ENCODE measurements around the gene AGBL5.
A peak's percentile ranks its signal among the peaks of the same experiment; 100 is the strongest.

AGBL5 gene

DNA sequence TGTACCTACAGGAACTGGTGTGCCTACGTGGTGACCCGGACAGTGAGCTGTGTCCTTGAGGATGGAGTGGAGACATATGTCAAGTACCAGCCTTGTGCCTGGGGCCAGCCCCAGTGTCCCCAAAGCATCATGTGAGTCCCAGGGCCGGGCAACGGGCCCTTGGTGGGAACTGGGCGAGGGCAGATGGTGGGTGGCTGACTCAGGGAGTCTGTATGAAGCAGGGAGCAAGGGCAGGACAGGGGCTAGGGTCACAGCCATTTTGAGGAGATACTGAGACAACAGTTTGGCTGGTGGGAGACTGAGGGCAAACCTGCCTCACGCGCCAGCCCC is 28.6 kb downstream of the AGBL5 start:
- no peak for DNase-seq

DNA sequence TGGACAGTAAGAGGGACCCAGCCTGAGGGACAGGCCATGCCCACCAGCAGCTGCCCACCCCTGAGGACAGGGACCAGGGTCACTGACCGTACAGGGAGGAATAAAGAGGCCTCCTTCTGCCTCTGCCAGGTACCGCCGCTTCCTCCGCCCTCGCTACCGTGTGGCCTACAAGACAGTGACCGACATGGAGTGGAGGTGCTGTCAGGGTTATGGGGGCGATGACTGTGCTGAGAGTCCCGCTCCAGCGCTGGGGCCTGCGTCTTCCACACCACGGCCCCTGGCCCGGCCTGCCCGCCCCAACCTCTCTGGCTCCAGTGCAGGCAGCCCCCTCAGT is 29.1 kb downstream of the AGBL5 start:
- DNase-seq: no peak

- DNase-seq: no peak
These were observed 30.7 kb downstream of the AGBL5 start for GRCh38 chr2:27081984-27082772.

- no peak for DNase-seq
These were observed 31.4 kb downstream of the AGBL5 start for GRCh38 chr2:27082773-27083409.

GRCh38 chr2:27083410-27084296 is 32.2 kb downstream of the AGBL5 start:
- DNase-seq: no peak

- DNase-seq: no peak
These were observed 33.0 kb downstream of the AGBL5 start for GRCh38 chr2:27084297-27085061.

DNA sequence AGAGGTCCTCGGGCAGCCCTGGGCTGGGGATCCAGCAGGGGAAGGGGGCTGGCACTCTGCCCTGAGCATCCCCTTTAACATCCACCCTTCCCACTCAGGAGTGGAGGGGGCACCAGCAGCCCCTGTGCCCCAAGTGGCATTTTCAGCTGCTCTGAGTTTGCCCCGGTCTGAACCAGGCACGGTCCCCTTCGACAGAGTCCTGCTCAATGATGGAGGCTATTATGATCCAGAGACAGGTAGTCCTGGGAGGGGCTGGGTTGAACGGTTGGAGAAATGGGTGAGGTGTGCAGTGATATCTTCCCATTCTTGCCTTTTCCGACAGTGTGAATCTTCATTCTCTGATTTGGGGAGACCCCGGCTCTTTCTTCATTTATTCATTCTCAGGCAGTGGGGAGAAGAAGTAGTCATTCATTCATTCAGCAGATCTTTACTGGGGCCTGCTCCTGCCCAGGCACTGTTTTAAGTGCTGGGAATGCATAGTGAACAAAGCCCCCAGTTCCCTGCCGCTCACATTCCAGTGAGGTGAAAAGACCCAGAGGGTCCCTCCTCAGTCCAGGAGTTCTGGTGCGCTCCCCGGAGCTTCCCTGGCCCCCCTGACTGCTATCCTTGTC is 33.7 kb downstream of the AGBL5 start:
- no peak for DNase-seq

DNA sequence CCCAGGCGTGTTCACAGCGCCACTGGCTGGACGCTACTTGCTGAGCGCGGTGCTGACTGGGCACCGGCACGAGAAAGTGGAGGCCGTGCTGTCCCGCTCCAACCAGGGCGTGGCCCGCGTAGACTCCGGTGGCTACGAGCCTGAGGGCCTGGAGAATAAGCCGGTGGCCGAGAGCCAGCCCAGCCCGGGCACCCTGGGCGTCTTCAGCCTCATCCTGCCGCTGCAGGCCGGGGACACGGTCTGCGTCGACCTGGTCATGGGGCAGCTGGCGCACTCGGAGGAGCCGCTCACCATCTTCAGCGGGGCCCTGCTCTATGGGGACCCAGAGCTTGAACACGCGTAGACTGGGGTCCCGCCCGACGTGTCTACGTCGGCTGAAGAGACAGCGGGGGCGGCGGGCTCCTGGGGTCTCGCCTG is 34.2 kb downstream of the AGBL5 start:
- peak; percentile 64 for DNase-seq

DNA sequence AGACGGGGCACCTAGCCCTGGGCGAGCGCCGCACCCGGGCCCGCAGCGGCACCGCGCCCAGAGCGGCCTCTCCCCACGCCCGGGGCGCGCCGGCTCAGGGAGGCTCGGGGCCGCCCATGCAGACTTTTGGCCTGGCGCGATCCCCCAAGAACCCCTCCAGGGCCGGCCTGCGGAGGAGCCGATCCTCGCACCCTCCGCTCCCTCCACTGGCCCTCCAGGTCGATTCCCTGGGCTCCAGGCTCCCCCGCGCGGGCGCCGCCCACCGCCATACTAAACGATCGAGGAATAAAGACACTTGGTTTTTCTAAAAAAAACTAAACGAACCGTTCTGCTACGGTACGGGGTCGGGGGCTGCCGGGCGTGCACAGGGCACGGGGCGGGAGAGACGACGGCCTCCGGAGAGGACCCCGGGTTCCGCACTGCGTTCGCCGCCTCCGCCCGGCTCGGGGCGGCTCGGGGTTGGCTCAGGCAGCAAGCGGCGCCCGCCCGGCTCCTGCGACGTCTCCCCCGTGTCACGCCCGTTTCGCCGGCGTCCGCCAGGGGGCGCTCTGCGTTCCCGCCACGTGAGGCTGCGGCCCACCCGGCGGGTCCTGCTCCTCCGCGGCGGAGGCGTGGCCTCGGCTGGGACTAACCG is 34.7 kb downstream of the AGBL5 start:
- DNase-seq: peak; percentile 95

- no peak for DNase-seq
These were observed 35.5 kb downstream of the AGBL5 start, which contains the start of gene KHK for GRCh38 chr2:27086724-27087593. Gene KHK (plus strand): TSS chr2:27086772. CDS start chr2:27087260, 488 bp downstream.

- DNase-seq: no peak
These were observed 36.4 kb downstream of the AGBL5 start for GRCh38 chr2:27087823-27088410.

DNA sequence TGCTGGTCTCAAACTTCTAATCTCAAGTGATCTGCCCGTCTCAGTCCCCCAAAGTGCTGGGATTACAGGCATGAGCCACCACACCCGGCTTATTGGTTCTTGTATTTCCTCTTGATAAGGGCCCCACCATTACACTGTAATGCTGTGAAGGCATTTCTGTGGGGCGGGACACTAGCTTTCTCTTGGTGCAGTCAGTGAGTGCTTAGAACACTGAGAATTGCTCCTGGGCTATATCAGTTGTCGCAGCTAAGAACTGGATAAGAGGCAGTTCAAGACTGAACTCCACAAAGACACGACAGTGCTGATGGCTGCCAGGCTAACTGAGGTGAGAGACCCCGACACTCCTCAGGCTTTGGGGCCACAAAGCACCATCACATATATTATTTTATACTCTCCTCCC is 37.2 kb downstream of the AGBL5 start:
- no peak for DNase-seq

- DNase-seq: no peak
These were observed 37.9 kb downstream of the AGBL5 start for GRCh38 chr2:27089111-27089954.

DNA sequence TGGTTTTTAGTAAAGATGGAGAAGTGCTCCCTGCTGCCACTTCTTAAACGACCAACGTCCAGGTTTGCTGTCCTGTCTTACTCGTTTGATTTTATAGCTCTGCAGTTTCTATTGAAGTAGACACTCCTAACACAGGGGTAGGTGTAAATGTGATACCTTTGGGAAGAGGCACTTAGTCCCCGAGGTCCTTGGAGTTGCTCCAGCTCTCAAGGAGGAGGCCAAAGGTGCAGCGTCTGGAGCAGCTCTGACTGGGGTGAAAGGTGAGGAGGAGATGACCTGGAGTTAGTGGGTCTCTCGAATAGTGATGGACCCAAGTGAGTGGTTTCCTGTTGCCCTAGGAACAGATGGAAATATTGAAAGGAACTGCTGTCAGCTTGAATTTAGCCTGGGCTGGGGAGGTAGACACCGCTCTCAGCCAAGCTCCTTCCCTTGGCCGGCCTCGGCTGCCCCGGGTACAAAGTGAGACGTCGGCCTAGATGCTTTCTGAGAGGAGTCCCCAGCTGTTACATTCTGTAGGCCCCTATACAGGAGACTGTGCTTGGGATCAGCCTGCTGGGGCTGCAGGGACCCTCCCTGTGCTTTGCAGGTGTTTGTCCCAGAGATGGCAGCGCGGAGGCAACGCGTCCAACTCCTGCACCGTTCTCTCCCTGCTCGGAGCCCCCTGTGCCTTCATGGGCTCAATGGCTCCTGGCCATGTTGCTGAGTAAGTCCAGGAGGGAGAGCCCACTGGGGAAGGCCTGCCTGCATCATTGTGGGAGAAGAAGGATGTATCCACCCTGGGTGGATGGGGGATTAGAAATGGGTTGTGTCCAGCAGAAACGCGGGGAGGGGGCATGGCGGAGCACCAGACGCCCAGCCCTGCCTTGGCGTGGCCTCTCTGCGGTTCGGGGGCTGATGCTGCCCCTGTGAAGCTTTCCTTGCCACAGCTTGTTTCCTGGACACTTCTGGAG is 40.6 kb downstream of the AGBL5 start:
- DNase-seq: no peak

- no peak for DNase-seq
These were observed 41.4 kb downstream of the AGBL5 start for GRCh38 chr2:27092696-27093429.

DNA sequence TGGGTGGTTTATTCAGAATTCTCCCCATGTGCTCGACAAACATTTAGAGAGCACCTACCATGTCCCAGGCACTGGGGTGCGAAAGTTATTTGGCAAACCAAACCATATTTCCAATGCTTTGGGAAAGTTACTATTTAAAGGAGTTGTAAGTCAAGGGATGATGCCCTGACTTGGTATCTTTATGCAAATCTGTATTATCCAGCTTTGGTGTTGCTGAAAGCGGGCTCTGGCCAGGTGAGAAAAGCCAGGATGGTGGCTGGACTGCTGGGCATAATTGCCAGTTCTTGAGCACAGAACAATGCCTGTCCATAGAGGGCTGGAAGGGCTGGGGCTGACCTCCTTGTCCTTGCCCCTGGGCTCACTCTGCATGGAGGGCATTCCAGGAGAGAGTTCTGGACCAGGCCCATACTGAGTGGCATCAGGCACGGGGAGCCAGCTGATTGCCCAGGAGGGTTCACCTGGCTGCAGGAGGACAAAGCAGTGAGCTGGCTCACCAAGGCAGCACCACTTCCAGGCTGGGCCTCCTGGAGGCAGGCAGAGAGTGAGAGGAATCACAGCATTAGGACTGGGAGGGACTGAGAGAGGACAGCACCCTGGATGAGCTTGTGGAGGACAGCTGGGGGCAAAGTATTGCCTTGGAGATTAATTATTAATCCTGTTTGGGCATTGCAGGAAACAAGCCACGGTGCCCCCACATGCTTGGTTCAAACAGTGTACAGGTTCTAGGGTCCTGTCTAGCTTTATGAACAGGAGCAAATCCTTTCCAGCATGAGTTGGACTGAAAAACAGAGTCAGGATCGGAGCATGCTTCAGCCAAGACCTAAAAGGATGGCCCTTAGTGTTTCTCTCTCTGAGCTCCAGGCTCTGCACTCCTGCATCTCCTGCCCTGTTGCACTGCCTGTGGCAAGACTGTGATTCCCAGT is 42.2 kb downstream of the AGBL5 start:
- no peak for DNase-seq
